Endothelial cell of umbilical vein (primary cell): ENCODE data around the gene FUT8.

Experiments used
- CTCF ChIP-seq, 2 donors: IDR thresholded peaks; 1 replicate in 1 of 2; 2 replicates in 1 of 2; pipeline ENCODE4 v1.5.1; 2011; ENCODE audit warnings: low read length in 2 of 2, mild to moderate bottlenecking in 2 of 2, moderate library complexity in 2 of 2, control low read depth in 1 of 2, inconsistent platforms in 1 of 2, low read depth in 1 of 2; ENCODE audit not compliant: insufficient read depth in 1 of 2; ENCODE audit errors: extremely low read depth in 1 of 2
- JUN ChIP-seq: IDR thresholded peaks from 2 replicates; pipeline ENCODE4 v1.6.1; 2011; ENCODE audit warnings: borderline replicate concordance, low read depth; ENCODE audit not compliant: insufficient read length, insufficient read depth
- POLR2AphosphoS5 ChIP-seq: IDR thresholded peaks from 2 replicates; pipeline ENCODE4 v1.6.1; 2012; ENCODE audit warnings: low read depth, mild to moderate bottlenecking, control low read depth, low read length, moderate library complexity; ENCODE audit not compliant: insufficient read depth

GRCh38 chr14:65748796-65749195 is 336.3 kb downstream of the FUT8 start:
- TF ChIP-seq JUN (no peak), POLR2AphosphoS5 (no peak), CTCF (IDR thresholded peaks at IDR 0.05; ENCODE audit: extremely low read depth in 1 of 2, insufficient read depth in 1 of 2, low read depth in 1 of 2, low read length in 2 of 2) (no peak)
